Measurements from ENCODE around the gene FXYD3.

Gene FXYD3

GRCh38 chr19:35106291-35106583 lies 9.4 kb upstream of the FXYD3 start:
- TF ChIP-seq ZC3H10 (CRISPR knock-in tag; IDR thresholded peaks at IDR 0.05) (no peak), PPARA (CRISPR knock-in tag; IDR thresholded peaks at IDR 0.05; ENCODE audit: borderline replicate concordance) (no peak), TSHZ2 (CRISPR knock-in tag; IDR thresholded peaks at IDR 0.05) (no peak), RARB (CRISPR knock-in tag; IDR thresholded peaks at IDR 0.05) (no peak), ISL1 (CRISPR knock-in tag; IDR thresholded peaks at IDR 0.05) (no peak), CSDC2 (CRISPR knock-in tag; IDR thresholded peaks at IDR 0.05) (no peak), ESRRG (CRISPR knock-in tag; IDR thresholded peaks at IDR 0.05) (no peak)
- ATAC-seq, result no peak

GRCh38 chr19:35106898-35107541 lies 8.6 kb upstream of the FXYD3 start:
- TF ChIP-seq GLIS3 (CRISPR knock-in tag; IDR thresholded peaks at IDR 0.05), result no peak
- no peak for TF ChIP-seq ZC3H10 (CRISPR knock-in tag; IDR thresholded peaks at IDR 0.05)
- TF ChIP-seq BACH2 (CRISPR knock-in tag; IDR thresholded peaks at IDR 0.05; ENCODE audit: borderline replicate concordance), result no peak
- TF ChIP-seq CSDC2 (CRISPR knock-in tag; IDR thresholded peaks at IDR 0.05), result no peak
- TF ChIP-seq ZNF565 (CRISPR knock-in tag; conservative IDR thresholded peaks at IDR 0.05; ENCODE audit: low read depth), result no peak
- TF ChIP-seq TSHZ2 (CRISPR knock-in tag; IDR thresholded peaks at IDR 0.05), result no peak
- TF ChIP-seq ZNF70 (CRISPR knock-in tag; IDR thresholded peaks at IDR 0.05), result no peak
- no peak for TF ChIP-seq ARNTL (CRISPR knock-in tag; IDR thresholded peaks at IDR 0.05; ENCODE audit: borderline replicate concordance, low read depth)
- no peak for TF ChIP-seq ZFP30 (CRISPR knock-in tag; IDR thresholded peaks at IDR 0.05)
- no peak for TF ChIP-seq TOX (CRISPR knock-in tag; IDR thresholded peaks at IDR 0.05; ENCODE audit: borderline replicate concordance)
- no peak for TF ChIP-seq ZFP3 (CRISPR knock-in tag; IDR thresholded peaks at IDR 0.05)
- TF ChIP-seq RARB (CRISPR knock-in tag; IDR thresholded peaks at IDR 0.05), result no peak
- no peak for TF ChIP-seq TCF4 (CRISPR knock-in tag; IDR thresholded peaks at IDR 0.05; ENCODE audit: borderline replicate concordance)
- TF ChIP-seq CSRNP3 (CRISPR knock-in tag; IDR thresholded peaks at IDR 0.05), result no peak
- TF ChIP-seq CREB5 (CRISPR knock-in tag; IDR thresholded peaks at IDR 0.05; ENCODE audit: low read depth), result no peak
- no peak for TF ChIP-seq OSR1 (CRISPR knock-in tag; IDR thresholded peaks at IDR 0.05)
- TF ChIP-seq PPARA (CRISPR knock-in tag; IDR thresholded peaks at IDR 0.05; ENCODE audit: borderline replicate concordance), result no peak

GRCh38 chr19:35107545-35107944 lies 8.1 kb upstream of the FXYD3 start:
- no peak for ATAC-seq
- TF ChIP-seq ZNF70 (CRISPR knock-in tag; IDR thresholded peaks at IDR 0.05) (no peak), CREB5 (CRISPR knock-in tag; IDR thresholded peaks at IDR 0.05; ENCODE audit: low read depth) (no peak), PPARA (CRISPR knock-in tag; IDR thresholded peaks at IDR 0.05; ENCODE audit: borderline replicate concordance) (no peak), TSHZ2 (CRISPR knock-in tag; IDR thresholded peaks at IDR 0.05) (no peak)

More at GRCh38 chr19:35106898-35107541, 8.6 kb upstream of the FXYD3 start:
- ATAC-seq, result no peak

Data from SK-N-SH treated with all-trans-retinoic acid at 6 μM for 48 hours (cell line).